ENCODE data around the gene SPATA33.
A peak's percentile ranks its signal among the peaks of the same experiment; 100 is the strongest.

The SPATA33 gene

GRCh38 chr16:89704281-89704680 is 46.6 kb downstream of the SPATA33 start:
- no peak for TF ChIP-seq CTCF (IDR thresholded peaks at IDR 0.05; ENCODE audit: low read length)
- TF ChIP-seq EZH2 (optimal IDR thresholded peaks at IDR 0.05; ENCODE audit: low read depth, low read length), result no peak
- TF ChIP-seq EZH2phosphoT487 (IDR thresholded peaks at IDR 0.05; ENCODE audit: low read length), result no peak
- Histone ChIP-seq H4K20me1 (ENCODE audit: insufficient read depth, low read length) (no peaks in the 10 kb centered on the region), H3K4me3 (ENCODE audit: low read length) (no peak overlapping the region), H3K9ac (ENCODE audit: low read length) (no peak overlapping the region), H3K4me1 (ENCODE audit: low read length) (0 out of 2 replicates have a peak, but pooled peaks cover 3% of the 10 kb centered on the region), H3K79me2 (ENCODE audit: low read length) (no peaks in the 10 kb centered on the region; the same call in 1 of the 2 replicates), H3K9me3 (replicated peaks; ENCODE audit: insufficient read depth, low read length) (no peaks in the 10 kb centered on the region), H3K4me2 (ENCODE audit: low read depth, low read length) (no peak overlapping the region), H3K27ac (ENCODE audit: low read length) (no peak overlapping the region), H3K27me3 (replicated peaks; ENCODE audit: insufficient read depth, low read length) (no peaks in the 10 kb centered on the region), H2AFZ (ENCODE audit: low read length) (no peak overlapping the region), H3K36me3 (replicated peaks; ENCODE audit: insufficient read depth, low read length) (no peaks in the 10 kb centered on the region), H3F3A (ENCODE audit: insufficient read depth, low read length) (peaks cover 6% of the 10 kb centered on the region; the same call in 1 of the 2 replicates), H3K9me2 (replicated peaks; ENCODE audit: insufficient read depth, low read length) (no peaks in the 10 kb centered on the region)
- no peak for DNase-seq

- Histone ChIP-seq H3K27me3 (replicated peaks; ENCODE audit: insufficient read depth, low read length) (no peaks in the 10 kb centered on the region), H3K27ac (ENCODE audit: low read length) (no peak overlapping the region), H3K4me1 (ENCODE audit: low read length) (no peaks in the 10 kb centered on the region), H3K36me3 (replicated peaks; ENCODE audit: insufficient read depth, low read length) (no peaks in the 10 kb centered on the region), H3K4me3 (ENCODE audit: low read length) (no peak overlapping the region), H4K20me1 (ENCODE audit: insufficient read depth, low read length) (no peaks in the 10 kb centered on the region), H3F3A (ENCODE audit: insufficient read depth, low read length) (peaks cover 6% of the 10 kb centered on the region; the same call in 1 of the 2 replicates), H2AFZ (ENCODE audit: low read length) (no peak overlapping the region), H3K4me2 (ENCODE audit: low read depth, low read length) (no peak overlapping the region), H3K9me2 (replicated peaks; ENCODE audit: insufficient read depth, low read length) (no peaks in the 10 kb centered on the region), H3K9ac (ENCODE audit: low read length) (no peak overlapping the region), H3K79me2 (ENCODE audit: low read length) (no peaks in the 10 kb centered on the region), H3K9me3 (replicated peaks; ENCODE audit: insufficient read depth, low read length) (no peaks in the 10 kb centered on the region)
- no peak for DNase-seq
- TF ChIP-seq CTCF (IDR thresholded peaks at IDR 0.05; ENCODE audit: low read length), result no peak
- no peak for TF ChIP-seq EZH2 (optimal IDR thresholded peaks at IDR 0.05; ENCODE audit: low read depth, low read length)
- no peak for TF ChIP-seq EZH2phosphoT487 (IDR thresholded peaks at IDR 0.05; ENCODE audit: low read length)
Measured at GRCh38 chr16:89705006-89705405, 47.4 kb downstream of the SPATA33 start.

GRCh38 chr16:89706518-89707260 is 49.1 kb downstream of the SPATA33 start:
- Histone ChIP-seq H3K4me2 (ENCODE audit: low read depth, low read length) (peak overlapping the region; percentile 65; the same call in 1 of the 2 replicates), H3K9me3 (replicated peaks; ENCODE audit: insufficient read depth, low read length) (no peaks in the 10 kb centered on the region), H3K27ac (ENCODE audit: low read length) (no peak overlapping the region), H3K9me2 (replicated peaks; ENCODE audit: insufficient read depth, low read length) (no peaks in the 10 kb centered on the region), H3K27me3 (replicated peaks; ENCODE audit: insufficient read depth, low read length) (no peaks in the 10 kb centered on the region), H3K79me2 (ENCODE audit: low read length) (no peaks in the 10 kb centered on the region), H3K4me1 (ENCODE audit: low read length) (no peaks in the 10 kb centered on the region), H2AFZ (ENCODE audit: low read length) (no peak overlapping the region; the same call in 1 of the 2 replicates), H4K20me1 (ENCODE audit: insufficient read depth, low read length) (no peaks in the 10 kb centered on the region), H3K36me3 (replicated peaks; ENCODE audit: insufficient read depth, low read length) (no peaks in the 10 kb centered on the region), H3K4me3 (ENCODE audit: low read length) (peak overlapping the region; percentile 25; the same call in 1 of the 2 replicates), H3K9ac (ENCODE audit: low read length) (no peak overlapping the region; the same call in 1 of the 2 replicates), H3F3A (ENCODE audit: insufficient read depth, low read length) (peaks cover 2% of the 10 kb centered on the region; the same call in 1 of the 2 replicates)
- no peak for DNase-seq
- TF ChIP-seq CTCF (IDR thresholded peaks at IDR 0.05; ENCODE audit: low read length) (no peak), EZH2phosphoT487 (IDR thresholded peaks at IDR 0.05; ENCODE audit: low read length) (no peak), EZH2 (optimal IDR thresholded peaks at IDR 0.05; ENCODE audit: low read depth, low read length) (no peak)

Measured in MM.1S (cell line).